K562 (cell line): ENCODE data around the gene GJD4.

ENCODE experiments used
- FOXM1 ChIP-seq, 2 experiments: fragments of 450-650 bp in 1 of 2; sonication (generic) in 1 of 2; formaldehyde crosslinking in 1 of 2; IDR thresholded peaks; 2 replicates each; pipeline versions ENCODE4 v1.6.1 to v1.9.0; 2017 to 2022; ENCODE audit warnings: low read depth in 2 of 2, mild to moderate bottlenecking in 2 of 2, missing genetic modification reagents in 1 of 2, moderate library complexity in 1 of 2
- NFE2L1 ChIP-seq: fragments of 450-650 bp; IDR thresholded peaks from 2 replicates; pipeline ENCODE4 v1.6.1; 2016; ENCODE audit warnings: missing genetic modification characterization, low read depth, mild to moderate bottlenecking, missing compliant biosample characterization, moderate library complexity, borderline replicate concordance
- SRSF3 ChIP-seq: fragments of 200-400 bp; formaldehyde crosslinking; IDR thresholded peaks from 2 replicates; pipeline ENCODE4 v1.6.1; 2016; ENCODE audit warnings: mild to moderate bottlenecking, low read length, moderate library complexity; ENCODE audit not compliant: insufficient read depth
- ZNF274 ChIP-seq: IDR thresholded peaks from 2 replicates; pipeline ENCODE4 v1.6.1; 2011; ENCODE audit warnings: low read depth, mild to moderate bottlenecking, low read length, moderate library complexity, borderline replicate concordance
- ZNF785 ChIP-seq: fragments of 250-450 bp; sonication (Bioruptor Pico); IDR thresholded peaks from 2 replicates; pipeline ENCODE4 v1.4.0; 2020; ENCODE audit warnings: mild to moderate bottlenecking

GRCh38 chr10:35595106-35595505, 10.0 kb upstream of the GJD4 start:
- no peak for TF ChIP-seq SRSF3
- TF ChIP-seq ZNF274, result no peak
- TF ChIP-seq FOXM1 (IDR thresholded peaks at IDR 0.05; ENCODE audit: low read depth), result no peak
- TF ChIP-seq FOXM1 (CRISPR knock-in tag; IDR thresholded peaks at IDR 0.05; ENCODE audit: low read depth), result no peak
- no peak for TF ChIP-seq NFE2L1
- no peak for TF ChIP-seq ZNF785
